ENCODE results near the gene PTPRQ.

Gene PTPRQ

GRCh38 chr12:80498059-80498728 is 54.2 kb downstream of the PTPRQ start:
- no peaks in the 10 kb centered on the region for H3K27me3 Mint-ChIP-seq
- no peak overlapping the region for H3K4me3 Mint-ChIP-seq
- H3K36me3 Mint-ChIP-seq, result no peaks in the 10 kb centered on the region
- peaks cover 4% of the 10 kb centered on the region for H3K9me3 Mint-ChIP-seq (ENCODE audit: low read depth)
- H3K4me1 Mint-ChIP-seq (ENCODE audit: low read depth), result no peaks in the 10 kb centered on the region
- H3K27ac Mint-ChIP-seq, result no peak overlapping the region

GRCh38 chr12:80504389-80505163 is 60.5 kb downstream of the PTPRQ start:
- Mint-ChIP-seq H3K4me3 (no peak overlapping the region), H3K27me3 (no peaks in the 10 kb centered on the region), H3K4me1 (ENCODE audit: low read depth) (no peaks in the 10 kb centered on the region), H3K36me3 (no peaks in the 10 kb centered on the region), H3K9me3 (ENCODE audit: low read depth) (peaks cover 5% of the 10 kb centered on the region), H3K27ac (no peak overlapping the region)

- H3K4me1 Mint-ChIP-seq (ENCODE audit: low read depth), result no peaks in the 10 kb centered on the region
- H3K4me3 Mint-ChIP-seq, result no peak overlapping the region
- no peaks in the 10 kb centered on the region for H3K27me3 Mint-ChIP-seq
- no peaks in the 10 kb centered on the region for H3K36me3 Mint-ChIP-seq
- H3K9me3 Mint-ChIP-seq (ENCODE audit: low read depth), result no peaks in the 10 kb centered on the region
- no peak overlapping the region for H3K27ac Mint-ChIP-seq
These were observed 65.9 kb downstream of the PTPRQ start for GRCh38 chr12:80509781-80510556.

GRCh38 chr12:80512781-80513180 is 68.7 kb downstream of the PTPRQ start:
- Mint-ChIP-seq H3K27me3 (no peaks in the 10 kb centered on the region), H3K4me1 (ENCODE audit: low read depth) (no peaks in the 10 kb centered on the region), H3K9me3 (ENCODE audit: low read depth) (peaks cover 2% of the 10 kb centered on the region), H3K4me3 (no peak overlapping the region), H3K36me3 (no peaks in the 10 kb centered on the region), H3K27ac (no peak overlapping the region)

GRCh38 chr12:80513211-80513610 is 69.2 kb downstream of the PTPRQ start:
- no peaks in the 10 kb centered on the region for H3K4me1 Mint-ChIP-seq (ENCODE audit: low read depth)
- no peak overlapping the region for H3K27ac Mint-ChIP-seq
- no peak overlapping the region for H3K4me3 Mint-ChIP-seq
- peaks cover 7% of the 10 kb centered on the region for H3K9me3 Mint-ChIP-seq (ENCODE audit: low read depth)
- H3K36me3 Mint-ChIP-seq, result no peaks in the 10 kb centered on the region
- no peaks in the 10 kb centered on the region for H3K27me3 Mint-ChIP-seq

GRCh38 chr12:80517655-80518054 is 73.6 kb downstream of the PTPRQ start:
- H3K9me3 Mint-ChIP-seq (ENCODE audit: low read depth), result peaks cover 17% of the 10 kb centered on the region
- H3K4me1 Mint-ChIP-seq (ENCODE audit: low read depth), result no peaks in the 10 kb centered on the region
- no peaks in the 10 kb centered on the region for H3K36me3 Mint-ChIP-seq
- no peak overlapping the region for H3K4me3 Mint-ChIP-seq
- H3K27ac Mint-ChIP-seq, result no peak overlapping the region
- no peaks in the 10 kb centered on the region for H3K27me3 Mint-ChIP-seq

GRCh38 chr12:80531646-80532045 is 87.6 kb downstream of the PTPRQ start:
- no peaks in the 10 kb centered on the region for H3K27me3 Mint-ChIP-seq
- no peaks in the 10 kb centered on the region for H3K9me3 Mint-ChIP-seq (ENCODE audit: low read depth)
- no peak overlapping the region for H3K27ac Mint-ChIP-seq
- no peaks in the 10 kb centered on the region for H3K4me1 Mint-ChIP-seq (ENCODE audit: low read depth)
- H3K36me3 Mint-ChIP-seq, result no peaks in the 10 kb centered on the region
- no peak overlapping the region for H3K4me3 Mint-ChIP-seq

GRCh38 chr12:80539029-80539428 is 95.0 kb downstream of the PTPRQ start:
- Mint-ChIP-seq H3K27me3 (no peaks in the 10 kb centered on the region), H3K27ac (no peak overlapping the region), H3K4me3 (no peak overlapping the region), H3K36me3 (no peaks in the 10 kb centered on the region), H3K4me1 (ENCODE audit: low read depth) (no peaks in the 10 kb centered on the region), H3K9me3 (ENCODE audit: low read depth) (no peaks in the 10 kb centered on the region)

GRCh38 chr12:80549298-80549697 is 105.3 kb downstream of the PTPRQ start:
- H3K4me3 Mint-ChIP-seq, result no peak overlapping the region
- H3K9me3 Mint-ChIP-seq (ENCODE audit: low read depth), result no peaks in the 10 kb centered on the region
- no peaks in the 10 kb centered on the region for H3K36me3 Mint-ChIP-seq
- no peaks in the 10 kb centered on the region for H3K27me3 Mint-ChIP-seq
- H3K27ac Mint-ChIP-seq, result no peak overlapping the region
- no peaks in the 10 kb centered on the region for H3K4me1 Mint-ChIP-seq (ENCODE audit: low read depth)

GRCh38 chr12:80551897-80552296 is 107.9 kb downstream of the PTPRQ start:
- Mint-ChIP-seq H3K27me3 (no peaks in the 10 kb centered on the region), H3K27ac (no peak overlapping the region), H3K9me3 (ENCODE audit: low read depth) (no peaks in the 10 kb centered on the region), H3K4me3 (no peak overlapping the region), H3K4me1 (ENCODE audit: low read depth) (no peaks in the 10 kb centered on the region), H3K36me3 (no peaks in the 10 kb centered on the region)

GRCh38 chr12:80553316-80553715 is 109.3 kb downstream of the PTPRQ start:
- no peaks in the 10 kb centered on the region for H3K4me1 Mint-ChIP-seq (ENCODE audit: low read depth)
- no peaks in the 10 kb centered on the region for H3K9me3 Mint-ChIP-seq (ENCODE audit: low read depth)
- no peak overlapping the region for H3K4me3 Mint-ChIP-seq
- H3K36me3 Mint-ChIP-seq, result no peaks in the 10 kb centered on the region
- no peaks in the 10 kb centered on the region for H3K27me3 Mint-ChIP-seq
- no peak overlapping the region for H3K27ac Mint-ChIP-seq

GRCh38 chr12:80556566-80556965 is 112.5 kb downstream of the PTPRQ start:
- H3K4me1 Mint-ChIP-seq (ENCODE audit: low read depth), result no peaks in the 10 kb centered on the region
- H3K4me3 Mint-ChIP-seq, result no peak overlapping the region
- no peaks in the 10 kb centered on the region for H3K36me3 Mint-ChIP-seq
- H3K27me3 Mint-ChIP-seq, result no peaks in the 10 kb centered on the region
- no peak overlapping the region for H3K27ac Mint-ChIP-seq
- H3K9me3 Mint-ChIP-seq (ENCODE audit: low read depth), result no peaks in the 10 kb centered on the region

- Mint-ChIP-seq H3K4me1 (ENCODE audit: low read depth) (no peaks in the 10 kb centered on the region), H3K36me3 (no peaks in the 10 kb centered on the region), H3K4me3 (no peak overlapping the region), H3K27ac (no peak overlapping the region), H3K9me3 (ENCODE audit: low read depth) (no peaks in the 10 kb centered on the region), H3K27me3 (no peaks in the 10 kb centered on the region)
These were observed 115.7 kb downstream of the PTPRQ start for GRCh38 chr12:80559766-80560165.

GRCh38 chr12:80565271-80565670 is 121.2 kb downstream of the PTPRQ start:
- H3K27me3 Mint-ChIP-seq, result no peaks in the 10 kb centered on the region
- H3K4me3 Mint-ChIP-seq, result no peak overlapping the region
- H3K4me1 Mint-ChIP-seq (ENCODE audit: low read depth), result no peaks in the 10 kb centered on the region
- H3K36me3 Mint-ChIP-seq, result no peaks in the 10 kb centered on the region
- peaks cover 7% of the 10 kb centered on the region for H3K9me3 Mint-ChIP-seq (ENCODE audit: low read depth)
- no peak overlapping the region for H3K27ac Mint-ChIP-seq

GRCh38 chr12:80567401-80567800 is 123.4 kb downstream of the PTPRQ start:
- no peaks in the 10 kb centered on the region for H3K27me3 Mint-ChIP-seq
- H3K4me3 Mint-ChIP-seq, result no peak overlapping the region
- H3K27ac Mint-ChIP-seq, result no peak overlapping the region
- no peaks in the 10 kb centered on the region for H3K4me1 Mint-ChIP-seq (ENCODE audit: low read depth)
- peaks cover 8% of the 10 kb centered on the region for H3K9me3 Mint-ChIP-seq (ENCODE audit: low read depth)
- H3K36me3 Mint-ChIP-seq, result no peaks in the 10 kb centered on the region

Measured in activated naive CD8-positive, alpha-beta T cell (primary cell).